A673 (cell line): ENCODE data around the gene CD244.

Experiments
- CTCF ChIP-seq: fragments of 300-800, 200-600 bp; sonication (generic); conservative IDR thresholded peaks from 2 replicates; pipeline ENCODE4 v1.5.1; 2017; ENCODE audit warnings: low read depth, mild to moderate bottlenecking, antibody characterized with exemption, low read length, moderate library complexity, mixed read lengths
- EZH2 ChIP-seq: fragments of 200-600 bp; sonication (generic); IDR thresholded peaks from 2 replicates; pipeline ENCODE4 v1.6.1; 2017; ENCODE audit warnings: borderline replicate concordance, low read depth, mild to moderate bottlenecking, mixed read lengths, antibody characterized with exemption, low read length; ENCODE audit not compliant: poor library complexity, severe bottlenecking

GRCh38 chr1:160780398-160780755 is 82.3 kb downstream of the CD244 start:
- no peak for TF ChIP-seq CTCF
- no peak for TF ChIP-seq EZH2
